ENCODE results near the gene DHX34.

Gene DHX34

GRCh38 chr19:47303966-47304365 lies 45.1 kb upstream of the DHX34 start:
- Histone ChIP-seq H3F3A (ENCODE audit: insufficient read depth, low read length) (no peaks in the 10 kb centered on the region), H3K9ac (ENCODE audit: low read length) (no peak overlapping the region), H3K4me3 (ENCODE audit: low read depth, low read length, poor library complexity, severe bottlenecking) (no peak overlapping the region), H3K4me1 (ENCODE audit: insufficient read depth, low read length, severe bottlenecking) (no peaks in the 10 kb centered on the region), H3K27me3 (ENCODE audit: insufficient read depth, low read length) (no peaks in the 10 kb centered on the region), H3K4me2 (ENCODE audit: low read length) (no peak overlapping the region), H2AFZ (ENCODE audit: low read length) (no peak overlapping the region), H3K27ac (ENCODE audit: low read depth, low read length, poor library complexity, severe bottlenecking) (no peak overlapping the region), H3K9me3 (ENCODE audit: low read length) (no peaks in the 10 kb centered on the region), H4K20me1 (ENCODE audit: insufficient read depth, low read length) (no peaks in the 10 kb centered on the region), H3K79me2 (ENCODE audit: insufficient read depth, low read length) (no peaks in the 10 kb centered on the region), H3K36me3 (ENCODE audit: insufficient read depth, low read length) (no peaks in the 10 kb centered on the region), H3K9me2 (ENCODE audit: low read depth, low read length) (no peaks in the 10 kb centered on the region)
- TF ChIP-seq CTCF (IDR thresholded peaks at IDR 0.05; ENCODE audit: low read length) = no peak
- TF ChIP-seq EZH2 (IDR thresholded peaks at IDR 0.05; ENCODE audit: borderline replicate concordance, low read length) = no peak

- H3K27ac ChIP-seq (ENCODE audit: low read depth, low read length, poor library complexity, severe bottlenecking) = no peak overlapping the region
- H3K79me2 ChIP-seq (ENCODE audit: insufficient read depth, low read length) = no peaks in the 10 kb centered on the region
- no peaks in the 10 kb centered on the region for H3K9me3 ChIP-seq (ENCODE audit: low read length)
- no peak overlapping the region for H3K4me2 ChIP-seq (ENCODE audit: low read length)
- H3K9ac ChIP-seq (ENCODE audit: low read length) = no peak overlapping the region
- no peaks in the 10 kb centered on the region; the same call in 1 of the 2 replicates for H3K27me3 ChIP-seq (ENCODE audit: insufficient read depth, low read length)
- no peaks in the 10 kb centered on the region for H3F3A ChIP-seq (ENCODE audit: insufficient read depth, low read length)
- H3K4me1 ChIP-seq (ENCODE audit: insufficient read depth, low read length, severe bottlenecking) = no peaks in the 10 kb centered on the region
- no peaks in the 10 kb centered on the region for H4K20me1 ChIP-seq (ENCODE audit: insufficient read depth, low read length)
- H3K9me2 ChIP-seq (ENCODE audit: low read depth, low read length) = no peaks in the 10 kb centered on the region
- no peaks in the 10 kb centered on the region for H3K36me3 ChIP-seq (ENCODE audit: insufficient read depth, low read length)
- H2AFZ ChIP-seq (ENCODE audit: low read length) = no peak overlapping the region
- no peak overlapping the region for H3K4me3 ChIP-seq (ENCODE audit: low read depth, low read length, poor library complexity, severe bottlenecking)
- TF ChIP-seq EZH2 (IDR thresholded peaks at IDR 0.05; ENCODE audit: borderline replicate concordance, low read length) = no peak
- TF ChIP-seq CTCF (IDR thresholded peaks at IDR 0.05; ENCODE audit: low read length) = peak; percentile 98
Measured at GRCh38 chr19:47305309-47305751, 43.8 kb upstream of the DHX34 start.

GRCh38 chr19:47306303-47306702 lies 42.8 kb upstream of the DHX34 start:
- Histone ChIP-seq H4K20me1 (ENCODE audit: insufficient read depth, low read length) (no peaks in the 10 kb centered on the region), H3K9me2 (ENCODE audit: low read depth, low read length) (no peaks in the 10 kb centered on the region), H3K9ac (ENCODE audit: low read length) (no peak overlapping the region), H3K4me2 (ENCODE audit: low read length) (no peak overlapping the region), H2AFZ (ENCODE audit: low read length) (no peak overlapping the region), H3K79me2 (ENCODE audit: insufficient read depth, low read length) (no peaks in the 10 kb centered on the region), H3K4me1 (ENCODE audit: insufficient read depth, low read length, severe bottlenecking) (no peaks in the 10 kb centered on the region), H3K36me3 (ENCODE audit: insufficient read depth, low read length) (no peaks in the 10 kb centered on the region), H3K9me3 (ENCODE audit: low read length) (no peaks in the 10 kb centered on the region), H3K27me3 (ENCODE audit: insufficient read depth, low read length) (no peaks in the 10 kb centered on the region; the same call in 1 of the 2 replicates), H3K4me3 (ENCODE audit: low read depth, low read length, poor library complexity, severe bottlenecking) (no peak overlapping the region), H3F3A (ENCODE audit: insufficient read depth, low read length) (no peaks in the 10 kb centered on the region), H3K27ac (ENCODE audit: low read depth, low read length, poor library complexity, severe bottlenecking) (no peak overlapping the region)
- no peak for TF ChIP-seq CTCF (IDR thresholded peaks at IDR 0.05; ENCODE audit: low read length)
- no peak for TF ChIP-seq EZH2 (IDR thresholded peaks at IDR 0.05; ENCODE audit: borderline replicate concordance, low read length)

Measured in OCI-LY1 (cell line).